ENCODE data around the gene TRMU.

GRCh38 chr22:46360097-46360496, 24.6 kb downstream of the TRMU start:
- TF ChIP-seq CTCF (IDR thresholded peaks at IDR 0.05) (no peak), POLR2A (IDR thresholded peaks at IDR 0.05) (no peak), POLR2AphosphoS5 (IDR thresholded peaks at IDR 0.05) (no peak), EP300 (IDR thresholded peaks at IDR 0.05) (no peak)
